GM23338 (cell line): ENCODE results near the gene MMRN2. TPM values are rescaled to one million over a fixed set of nuclear protein-coding genes. Genes with fewer than 3 reads are reported as not detected.

Experiments
- ATAC-seq: fragments of 200-7000 bp; cut with Tn5 transposase; 3 replicates; pipeline ENCODE4 v1.9.1; 2020
- DNase-seq: peaks from one replicate; pipeline ENCODE4 v3.0.0-alpha.2; 2015; ENCODE audit warnings: low spot score
- H2AFZ ChIP-seq: fragments of 200-600 bp; sonication (generic); 2 replicates; pipeline ENCODE4 v1.8.0; 2016; ENCODE audit warnings: antibody characterized with exemption, mild to moderate bottlenecking, moderate library complexity
- H3F3A ChIP-seq: fragments of 200-600 bp; sonication (generic); replicated peaks from 2 replicates; pipeline ENCODE4 v1.8.0; 2017; ENCODE audit warnings: antibody characterized with exemption, mixed run types, low read depth
- H3K27ac ChIP-seq: fragments of 200-600 bp; sonication (generic); 2 replicates; pipeline ENCODE4 v1.6.1; 2016; ENCODE audit warnings: low read depth
- H3K27me3 ChIP-seq: fragments of 200-600 bp; sonication (generic); 2 replicates; pipeline ENCODE4 v1.8.0; 2016; ENCODE audit warnings: mild to moderate bottlenecking, mixed run types, moderate library complexity; ENCODE audit not compliant: insufficient read depth
- H3K36me3 ChIP-seq: fragments of 200-600 bp; sonication (generic); 2 replicates; pipeline ENCODE4 v1.8.0; 2016; ENCODE audit warnings: mild to moderate bottlenecking; ENCODE audit not compliant: insufficient read depth
- H3K4me1 ChIP-seq: fragments of 200-600 bp; sonication (generic); 2 replicates; pipeline ENCODE4 v1.8.0; 2016; ENCODE audit warnings: mild to moderate bottlenecking, moderate library complexity; ENCODE audit not compliant: insufficient read depth
- H3K4me2 ChIP-seq: fragments of 200-600 bp; sonication (generic); 2 replicates; pipeline ENCODE4 v1.7.1; 2017; ENCODE audit warnings: mixed run types
- H3K4me3 ChIP-seq: fragments of 200-600 bp; sonication (generic); 2 replicates; pipeline ENCODE4 v1.6.1; 2016; ENCODE audit warnings: mixed run types
- H3K79me2 ChIP-seq: fragments of 200-600 bp; sonication (generic); replicated peaks from 2 replicates; pipeline ENCODE4 v1.8.0; 2017; ENCODE audit warnings: mild to moderate bottlenecking; ENCODE audit not compliant: insufficient read depth
- H3K9me2 ChIP-seq: fragments of 200-600 bp; sonication (generic); 2 replicates; pipeline ENCODE4 v1.8.0; 2017; ENCODE audit not compliant: insufficient read depth
- H4K20me1 ChIP-seq: fragments of 200-600 bp; sonication (generic); replicated peaks from 2 replicates; pipeline ENCODE4 v1.8.0; 2017; ENCODE audit warnings: mild to moderate bottlenecking; ENCODE audit not compliant: insufficient read depth
- H3K27ac Mint-ChIP-seq: 2 replicates; pipeline ENCODE4 v1.8.0; 2020; ENCODE audit warnings: inconsistent platforms, mild to moderate bottlenecking, moderate library complexity, mixed read lengths
- H3K27me3 Mint-ChIP-seq: 3 replicates; pipeline ENCODE4 v1.8.0; 2022; ENCODE audit warnings: low read depth, mild to moderate bottlenecking, moderate library complexity, mixed read lengths, inconsistent platforms; ENCODE audit not compliant: insufficient read depth, poor library complexity
- H3K36me3 Mint-ChIP-seq: 3 replicates; pipeline ENCODE4 v1.8.0; 2021; ENCODE audit warnings: low read depth, mild to moderate bottlenecking, inconsistent platforms, moderate library complexity, mixed read lengths
- H3K4me1 Mint-ChIP-seq: 3 replicates; pipeline ENCODE4 v1.8.0; 2020; ENCODE audit warnings: mild to moderate bottlenecking, inconsistent platforms, mixed read lengths
- H3K4me3 Mint-ChIP-seq: 3 replicates; pipeline ENCODE4 v1.8.0; 2021; ENCODE audit warnings: moderate library complexity, mild to moderate bottlenecking, inconsistent platforms, mixed read lengths
- H3K9me3 Mint-ChIP-seq: 3 replicates; pipeline ENCODE4 v1.8.0; 2020; ENCODE audit warnings: moderate library complexity, mild to moderate bottlenecking, inconsistent platforms, mixed read lengths
- CREB1 ChIP-seq: fragments of 250-450 bp; sonication (Bioruptor Pico); IDR thresholded peaks from 2 replicates; pipeline ENCODE4 v1.5.0; 2020; ENCODE audit warnings: low read depth, mild to moderate bottlenecking, moderate library complexity
- CTCF ChIP-seq, 2 experiments: fragments of 200-600 bp in 1 of 2; sonication (generic) in 1 of 2; conservative IDR thresholded peaks; 2 replicates each; pipeline versions ENCODE4 v1.5.1 to v1.6.1; 2016 to 2017; ENCODE audit warnings: antibody characterized with exemption in 2 of 2, low read depth in 2 of 2, mild to moderate bottlenecking in 2 of 2, moderate library complexity in 1 of 2
- ETS1 ChIP-seq: IDR thresholded peaks from 2 replicates; pipeline ENCODE4 v1.6.1; 2016; ENCODE audit warnings: antibody characterized with exemption
- EZH2 ChIP-seq: fragments of 200-600 bp; sonication (generic); IDR thresholded peaks from one replicate; pipeline ENCODE4 v1.8.0; 2017; ENCODE audit warnings: antibody characterized with exemption, mild to moderate bottlenecking, low read depth; ENCODE audit not compliant: unreplicated experiment
- EZH2phosphoT487 ChIP-seq: fragments of 200-600 bp; sonication (generic); IDR thresholded peaks from one replicate; pipeline ENCODE4 v1.8.1; 2018; ENCODE audit warnings: antibody characterized with exemption; ENCODE audit not compliant: unreplicated experiment
- JUNB ChIP-seq: IDR thresholded peaks from one replicate; pipeline ENCODE4 v1.6.1; 2016; ENCODE audit warnings: antibody characterized with exemption; ENCODE audit not compliant: unreplicated experiment
- NANOG ChIP-seq: IDR thresholded peaks from 2 replicates; pipeline ENCODE4 v1.6.1; 2016; ENCODE audit warnings: antibody characterized with exemption, borderline replicate concordance
- POLR2AphosphoS5 ChIP-seq: IDR thresholded peaks from 2 replicates; pipeline ENCODE4 v1.6.1; 2016; ENCODE audit warnings: antibody characterized with exemption, low read depth
- REST ChIP-seq: IDR thresholded peaks from one replicate; pipeline ENCODE4 v1.6.1; 2018; ENCODE audit warnings: antibody characterized with exemption; ENCODE audit not compliant: unreplicated experiment
- STAT1 ChIP-seq: IDR thresholded peaks from one replicate; pipeline ENCODE4 v1.6.1; 2016; ENCODE audit warnings: antibody characterized with exemption; ENCODE audit not compliant: unreplicated experiment
- ZNF114 ChIP-seq: fragments of 250-450 bp; sonication (Bioruptor Pico); IDR thresholded peaks from 2 replicates; pipeline ENCODE4 v1.5.0; 2020; ENCODE audit warnings: mild to moderate bottlenecking, moderate library complexity
- ZNF331 ChIP-seq: fragments of 250-450 bp; sonication (Bioruptor Pico); IDR thresholded peaks from 2 replicates; pipeline ENCODE4 v1.5.0; 2020; ENCODE audit warnings: low read depth, mild to moderate bottlenecking, moderate library complexity
- ZNF462 ChIP-seq: fragments of 250-450 bp; sonication (Bioruptor Pico); IDR thresholded peaks from 2 replicates; pipeline ENCODE4 v1.5.0; 2020; ENCODE audit warnings: mild to moderate bottlenecking, moderate library complexity
- polyA plus RNA-seq: library from polyadenylated mRNA; unstranded; fragments of >200 nt; fragmentation: Nextera tagmentation; extraction: Ambion mirVana; gene quantifications from 2 replicates; pipeline ENCODE4 v1.2.1, GENCODE V29; 2016
- total RNA-seq: library from RNA; depleted of rRNA; stranded (reverse); fragments of >200 nt; shearing (Covaris generic); gene quantifications from 2 replicates; pipeline ENCODE4 v1.2.3, GENCODE V29; 2014

MMRN2 gene
- total and polyA plus RNA-seq, 2 experiments from 2014 or later = 0.32 to 2.4 TPM

- Mint-ChIP-seq H3K9me3 (peaks cover 31% of the 10 kb centered on the region), H3K27me3 (peaks cover 36% of the 10 kb centered on the region), H3K4me3 (peak overlapping the region; percentile 46; the same call in 1 of the 3 replicates), H3K27ac (no peak overlapping the region; the same call in 1 of the 2 replicates), H3K4me1 (peaks cover 57% of the 10 kb centered on the region), H3K36me3 (peaks cover 29% of the 10 kb centered on the region)
- peaks cover 10% of the 10 kb centered on the region; the same call in 1 of the 2 replicates for H3K36me3 ChIP-seq
- no peak overlapping the region for H3K4me3 ChIP-seq
- DNase-seq (no peak), ATAC-seq (no peak)
- H2AFZ ChIP-seq = no peak overlapping the region
- no peaks in the 10 kb centered on the region for H3K9me2 ChIP-seq
- no peak overlapping the region for H3K27ac ChIP-seq
- TF ChIP-seq ZNF462 (CRISPR knock-in tag) = no peak
- no peak for TF ChIP-seq EZH2phosphoT487
- no peak for TF ChIP-seq ETS1
- TF ChIP-seq STAT1 = no peak
- TF ChIP-seq CREB1 = no peak
- TF ChIP-seq POLR2AphosphoS5 = no peak
- TF ChIP-seq NANOG = no peak
- no peak for TF ChIP-seq ZNF331
- no peak for TF ChIP-seq REST
- no peak for TF ChIP-seq CTCF (conservative IDR thresholded peaks at IDR 0.05; ENCODE audit: low read depth in 2 of 2)
- TF ChIP-seq EZH2 = no peak
- TF ChIP-seq JUNB = no peak
- TF ChIP-seq ZNF114 = no peak
- H3K27me3 ChIP-seq = no peaks in the 10 kb centered on the region
- H3K79me2 ChIP-seq = no peaks in the 10 kb centered on the region
- 0 out of 2 replicates have a peak overlapping the region, but pooled peaks have one; percentile 48 for H3K4me2 ChIP-seq
- H3F3A ChIP-seq = peaks cover 15% of the 10 kb centered on the region
- peaks cover 65% of the 10 kb centered on the region for H3K4me1 ChIP-seq
- no peaks in the 10 kb centered on the region for H4K20me1 ChIP-seq
Measured at GRCh38 chr10:86956195-86956847, 1.1 kb downstream of the MMRN2 start.
